OCI-LY1 (cell line): ENCODE results near the gene NDST3.

Source experiments
- CTCF ChIP-seq: fragments of 200-600 bp; sonication (generic), shearing (Covaris generic); IDR thresholded peaks from 2 replicates; pipeline ENCODE4 v1.5.1; 2017; ENCODE audit warnings: mild to moderate bottlenecking, antibody characterized with exemption, low read length, moderate library complexity, mixed read lengths
- EZH2 ChIP-seq: fragments of 200-600 bp; sonication (generic), shearing (Covaris generic); IDR thresholded peaks from 2 replicates; pipeline ENCODE4 v1.8.0; 2017; ENCODE audit warnings: borderline replicate concordance, mixed run types, mild to moderate bottlenecking, antibody characterized with exemption, low read length, moderate library complexity, mixed read lengths

GRCh38 chr4:118086344-118086743 lies 52.1 kb downstream of the NDST3 start:
- TF ChIP-seq EZH2 (no peak), CTCF (no peak)
